ENCODE measurements around the gene SPPL2A. TPM values are rescaled to one million over a fixed set of nuclear protein-coding genes. Genes with fewer than 3 reads are reported as not detected.

SPPL2A gene
- 130 and 162 TPM in 2 replicates for total RNA-seq

GRCh38 chr15:50765195-50765967 lies at the start of gene SPPL2A:
Gene SPPL2A, minus strand, starts transcription at chr15:50765706. Its CDS starts 173 bp downstream, at chr15:50765533.

GRCh38 chr15:50686469-50687301 lies 78.8 kb downstream of the SPPL2A start, which contains the start of gene TRPM7:
Gene TRPM7, minus strand, starts transcription at chr15:50686797. Its CDS starts 264 bp downstream, at chr15:50686533.

Small RNA genes lying within 50 kb of the gene (small RNA-seq; reads per million reads assigned to genes)
- gene AC012100.1, result not detected
- not detected for gene RN7SL354P

Other genes with a start within 250 kb of the SPPL2A start
- gene USP50, start 219.0 kb downstream of the SPPL2A start, total RNA-seq, result 0.65 and 1.5 TPM in 2 replicates
- 74.9 and 90.7 TPM in 2 replicates for gene TRPM7, start 78.9 kb downstream of the SPPL2A start, total RNA-seq
- gene AP4E1, start 143.0 kb upstream of the SPPL2A start, total RNA-seq, result 14.1 and 19.1 TPM in 2 replicates

All from hair follicle dermal papilla cell (primary cell).